Measurements from ENCODE around the gene IRX1.

Gene IRX1

DNA sequence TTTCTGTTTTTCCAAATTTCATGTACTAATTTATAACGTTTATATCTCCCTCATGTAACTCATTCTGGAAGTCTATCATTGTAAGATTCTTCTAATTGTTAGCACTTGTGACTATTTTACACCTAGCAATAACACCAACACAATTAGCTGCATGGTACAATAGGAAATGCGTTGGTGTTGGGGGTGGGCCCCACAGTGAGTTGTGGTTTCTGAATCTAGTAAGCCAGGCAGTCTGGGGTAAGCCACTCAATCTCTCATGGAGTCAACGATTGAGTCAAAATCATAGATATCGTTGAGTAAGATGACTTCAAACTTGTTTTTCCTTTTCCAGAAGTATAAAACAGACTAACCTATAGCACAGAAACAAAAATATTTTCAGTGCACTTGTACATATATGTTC lies 30.0 kb downstream of the IRX1 start:
- TF ChIP-seq, protein P1, sequence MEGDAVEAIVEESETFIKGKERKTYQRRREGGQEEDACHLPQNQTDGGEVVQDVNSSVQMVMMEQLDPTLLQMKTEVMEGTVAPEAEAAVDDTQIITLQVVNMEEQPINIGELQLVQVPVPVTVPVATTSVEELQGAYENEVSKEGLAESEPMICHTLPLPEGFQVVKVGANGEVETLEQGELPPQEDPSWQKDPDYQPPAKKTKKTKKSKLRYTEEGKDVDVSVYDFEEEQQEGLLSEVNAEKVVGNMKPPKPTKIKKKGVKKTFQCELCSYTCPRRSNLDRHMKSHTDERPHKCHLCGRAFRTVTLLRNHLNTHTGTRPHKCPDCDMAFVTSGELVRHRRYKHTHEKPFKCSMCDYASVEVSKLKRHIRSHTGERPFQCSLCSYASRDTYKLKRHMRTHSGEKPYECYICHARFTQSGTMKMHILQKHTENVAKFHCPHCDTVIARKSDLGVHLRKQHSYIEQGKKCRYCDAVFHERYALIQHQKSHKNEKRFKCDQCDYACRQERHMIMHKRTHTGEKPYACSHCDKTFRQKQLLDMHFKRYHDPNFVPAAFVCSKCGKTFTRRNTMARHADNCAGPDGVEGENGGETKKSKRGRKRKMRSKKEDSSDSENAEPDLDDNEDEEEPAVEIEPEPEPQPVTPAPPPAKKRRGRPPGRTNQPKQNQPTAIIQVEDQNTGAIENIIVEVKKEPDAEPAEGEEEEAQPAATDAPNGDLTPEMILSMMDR (IDR thresholded peaks at IDR 0.05): no peak
- no peak for DNase-seq (ENCODE audit: low spot score)
- Histone ChIP-seq H3K27ac (no peak overlapping the region), H3K4me3 (no peak overlapping the region)

DNA sequence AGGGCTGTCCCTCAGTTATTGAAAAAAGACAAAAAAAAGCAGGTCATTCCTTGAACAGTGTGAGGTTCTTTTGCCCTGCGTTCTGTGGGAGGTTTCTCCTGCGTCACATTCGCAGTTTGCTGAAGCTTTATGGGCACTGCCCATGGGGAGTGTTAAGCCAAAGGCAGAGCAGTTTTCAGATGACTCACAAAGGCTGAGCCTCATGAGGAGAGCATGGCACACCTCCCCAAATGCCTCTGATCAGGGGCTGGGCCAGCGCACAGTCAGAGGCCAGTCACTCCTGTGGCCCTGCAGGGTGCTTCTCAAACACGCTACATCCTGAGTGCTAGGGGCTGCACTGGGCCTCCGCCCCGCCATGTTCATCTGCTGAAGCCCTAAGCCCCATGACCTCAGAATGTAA lies 38.4 kb downstream of the IRX1 start:
- TF ChIP-seq, protein P1 (IDR thresholded peaks at IDR 0.05): no peak
- no peak overlapping the region for H3K4me3 ChIP-seq
- H3K27ac ChIP-seq: no peak overlapping the region
- DNase-seq (ENCODE audit: low spot score): no peak

DNA sequence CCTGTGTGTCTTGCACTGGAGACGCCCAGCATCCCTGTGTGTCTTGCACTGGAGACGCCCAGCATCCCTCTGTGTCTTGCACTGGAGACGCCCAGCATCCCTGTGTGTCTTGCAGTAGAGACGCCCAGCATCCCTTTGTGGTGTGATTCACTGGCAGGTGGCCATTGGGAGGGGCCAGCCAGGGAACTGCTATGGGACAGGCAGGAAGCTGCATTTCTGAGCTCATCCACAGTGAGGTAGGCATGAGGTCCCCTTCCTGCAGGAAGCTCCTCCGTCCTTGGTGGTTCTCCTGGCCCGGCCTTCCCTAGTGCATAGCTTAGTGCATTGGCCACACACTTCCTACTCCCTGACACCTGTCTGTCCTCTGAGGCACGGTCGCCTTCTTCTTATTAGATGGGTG lies 43.5 kb downstream of the IRX1 start:
- Histone ChIP-seq H3K4me3 (no peak overlapping the region), H3K27ac (no peak overlapping the region)
- TF ChIP-seq, protein P1 (IDR thresholded peaks at IDR 0.05): no peak
- DNase-seq (ENCODE audit: low spot score): no peak

DNA sequence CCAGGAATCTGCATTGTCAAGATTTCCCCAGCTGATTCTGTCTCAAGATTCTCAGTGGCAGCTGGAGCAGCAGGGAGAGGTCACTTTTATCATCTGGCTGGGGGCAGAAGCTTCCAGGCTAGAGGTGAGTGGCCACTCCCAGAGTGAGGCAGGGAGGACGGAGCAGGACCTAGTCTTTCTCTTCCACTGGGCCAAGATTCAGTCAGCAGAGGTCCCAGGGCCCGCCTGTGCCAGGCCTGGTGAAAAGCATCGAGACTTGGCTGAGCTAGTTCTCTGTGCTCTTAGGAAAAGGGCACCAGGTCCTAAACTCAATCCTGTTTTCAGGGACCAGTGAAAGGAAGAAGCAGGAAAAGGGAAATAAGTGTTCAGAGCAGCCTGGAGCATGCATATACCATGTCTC lies 46.6 kb downstream of the IRX1 start:
- Histone ChIP-seq H3K4me3 (no peak overlapping the region), H3K27ac (no peak overlapping the region)
- TF ChIP-seq, protein P1 (IDR thresholded peaks at IDR 0.05): no peak
- no peak for DNase-seq (ENCODE audit: low spot score)

DNA sequence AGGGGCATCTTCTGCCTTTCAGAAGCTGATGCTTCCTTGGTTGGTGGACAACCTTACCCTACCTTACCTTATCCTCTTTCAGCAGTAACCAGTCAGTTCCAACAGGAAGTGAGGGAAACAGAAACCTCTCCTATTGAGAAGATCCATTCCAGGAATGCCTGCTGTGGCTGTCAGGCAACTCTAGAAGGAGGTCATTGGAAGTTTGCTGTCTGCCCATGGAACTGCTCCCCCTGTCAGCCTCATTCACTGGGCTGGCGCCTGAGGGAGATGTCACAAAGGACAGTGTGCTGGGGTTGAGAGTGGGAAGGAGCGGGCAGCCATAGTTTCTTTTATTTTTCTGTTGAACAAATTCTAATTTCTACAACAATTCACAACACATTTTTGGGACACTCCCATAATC lies 54.7 kb downstream of the IRX1 start:
- no peak overlapping the region for H3K27ac ChIP-seq
- no peak overlapping the region for H3K4me3 ChIP-seq
- DNase-seq (ENCODE audit: low spot score): no peak
- TF ChIP-seq, protein P1 (IDR thresholded peaks at IDR 0.05): no peak

DNA sequence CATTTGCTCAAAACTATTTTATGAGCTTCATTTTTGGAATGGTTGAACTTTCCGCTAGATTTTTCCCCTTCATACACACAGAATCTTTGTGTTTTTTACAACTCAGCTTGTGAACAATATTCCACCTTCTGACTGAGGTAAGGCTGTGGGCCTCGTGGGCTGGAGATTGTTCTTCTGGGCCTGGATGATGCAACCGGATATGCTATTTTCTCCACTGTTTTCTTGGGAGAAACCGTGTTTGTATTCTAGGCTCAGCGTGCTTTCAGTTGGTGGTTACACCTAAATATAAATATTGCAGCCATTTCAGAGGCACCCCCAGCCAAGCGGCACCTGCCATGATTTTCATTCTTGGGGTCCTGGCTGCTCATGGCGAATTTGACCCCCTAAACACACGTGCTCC lies 55.2 kb downstream of the IRX1 start:
- DNase-seq (ENCODE audit: low spot score): no peak
- Histone ChIP-seq H3K4me3 (no peak overlapping the region), H3K27ac (no peak overlapping the region)
- TF ChIP-seq, protein P1 (IDR thresholded peaks at IDR 0.05): no peak
